H1 (cell line): Measurements from ENCODE around the gene FAHD1.

Experiments
- CTCF ChIP-seq, 3 experiments: IDR thresholded peaks; 1 replicate in 2 of 3; 2 replicates in 1 of 3; pipeline versions ENCODE4 v1.5.1 to v1.6.1; 2011; ENCODE audit warnings: low read length in 3 of 3, mild to moderate bottlenecking in 3 of 3, inconsistent platforms in 2 of 3, low read depth in 1 of 3, moderate library complexity in 1 of 3; ENCODE audit not compliant: insufficient read depth in 1 of 3; ENCODE audit errors: control extremely low read depth in 1 of 3
- E2F6 ChIP-seq: IDR thresholded peaks from 2 replicates; pipeline ENCODE4 v1.6.1; 2012; ENCODE audit warnings: inconsistent platforms
- RFX5 ChIP-seq: IDR thresholded peaks from 2 replicates; pipeline ENCODE4 v1.6.1; 2011; ENCODE audit warnings: low read depth, low read length, improper control_type of control experiment, borderline replicate concordance
- SP1 ChIP-seq: IDR thresholded peaks from 2 replicates; pipeline ENCODE4 v1.6.1; 2011; ENCODE audit warnings: low read depth, low read length
- TEAD4 ChIP-seq: IDR thresholded peaks from 2 replicates; pipeline ENCODE4 v1.6.1; 2012; ENCODE audit warnings: low read depth, low read length, inconsistent platforms, mixed read lengths
- TF ChIP-seq, protein P1 (sequence below): IDR thresholded peaks from 2 replicates; pipeline ENCODE4 v1.6.1; 2012; ENCODE audit warnings: low read length, inconsistent platforms

- no peak for TF ChIP-seq RFX5
- TF ChIP-seq, protein P1, sequence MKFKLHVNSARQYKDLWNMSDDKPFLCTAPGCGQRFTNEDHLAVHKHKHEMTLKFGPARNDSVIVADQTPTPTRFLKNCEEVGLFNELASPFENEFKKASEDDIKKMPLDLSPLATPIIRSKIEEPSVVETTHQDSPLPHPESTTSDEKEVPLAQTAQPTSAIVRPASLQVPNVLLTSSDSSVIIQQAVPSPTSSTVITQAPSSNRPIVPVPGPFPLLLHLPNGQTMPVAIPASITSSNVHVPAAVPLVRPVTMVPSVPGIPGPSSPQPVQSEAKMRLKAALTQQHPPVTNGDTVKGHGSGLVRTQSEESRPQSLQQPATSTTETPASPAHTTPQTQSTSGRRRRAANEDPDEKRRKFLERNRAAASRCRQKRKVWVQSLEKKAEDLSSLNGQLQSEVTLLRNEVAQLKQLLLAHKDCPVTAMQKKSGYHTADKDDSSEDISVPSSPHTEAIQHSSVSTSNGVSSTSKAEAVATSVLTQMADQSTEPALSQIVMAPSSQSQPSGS = no peak
- no peak for TF ChIP-seq E2F6
- no peak for TF ChIP-seq CTCF (IDR thresholded peaks at IDR 0.05; ENCODE audit: control extremely low read depth in 1 of 3, insufficient read depth in 1 of 3, low read depth in 1 of 3, low read length in 3 of 3)
- TF ChIP-seq TEAD4 = no peak
- TF ChIP-seq SP1 = no peak
Measured at GRCh38 chr16:1785846-1786170, 41.2 kb upstream of the FAHD1 start.
